Pons (tissue), 1 donor: ENCODE results near the gene PDIA5.

Experiments
- DNase-seq: peaks from one replicate; pipeline ENCODE4 v3.0.0-alpha.2; 2016; ENCODE audit warnings: low spot score

PDIA5 gene

DNA sequence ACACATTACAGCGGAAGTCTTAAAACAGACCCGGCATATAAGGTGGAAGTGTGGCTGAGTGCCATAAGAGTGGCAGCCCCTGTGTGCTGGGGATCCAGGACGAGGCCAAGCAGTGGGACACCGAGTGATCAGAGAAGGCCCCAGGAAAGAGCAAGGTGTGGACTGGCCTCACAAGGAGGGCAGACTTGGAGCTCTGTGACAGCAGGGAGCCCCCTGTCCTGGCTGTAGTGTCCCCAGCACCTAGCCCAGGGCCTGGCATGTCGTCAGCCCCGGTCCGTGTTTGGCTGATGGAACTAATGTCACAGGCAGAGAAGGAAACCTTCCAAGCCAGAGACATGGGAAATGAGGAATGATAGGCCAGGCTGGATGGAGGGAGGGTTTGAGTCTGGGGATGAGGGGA lies 4.8 kb downstream of the PDIA5 start:
- no peak for DNase-seq

GRCh38 chr3:123072152-123072551 lies 5.3 kb downstream of the PDIA5 start:
- no peak for DNase-seq

- no peak for DNase-seq
Observed at GRCh38 chr3:123072564-123072963, 5.7 kb downstream of the PDIA5 start.

GRCh38 chr3:123075359-123075758 lies 8.5 kb downstream of the PDIA5 start:
- no peak for DNase-seq

- no peak for DNase-seq
Observed at GRCh38 chr3:123076112-123076495, 9.3 kb downstream of the PDIA5 start.

GRCh38 chr3:123076496-123077418 lies 9.9 kb downstream of the PDIA5 start:
- DNase-seq = no peak

DNA sequence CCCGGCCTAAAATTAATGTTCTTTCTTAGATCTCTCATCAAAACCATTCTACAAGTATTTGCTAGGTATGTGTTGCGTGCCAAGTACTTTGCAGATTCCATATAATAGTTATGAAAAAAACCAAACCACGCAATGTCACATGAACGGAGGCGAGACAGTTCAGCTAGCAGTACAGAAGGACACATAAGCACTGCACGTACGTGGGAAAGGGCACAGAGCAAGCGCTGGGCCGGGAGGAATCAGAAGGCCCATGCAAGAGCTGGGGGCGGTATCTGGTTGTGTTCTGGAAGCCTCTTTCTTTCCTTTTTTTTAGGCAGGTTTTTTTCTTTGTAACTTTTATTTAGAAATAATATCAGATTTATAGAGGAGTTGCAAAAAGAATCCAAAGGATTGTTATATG lies 11.3 kb downstream of the PDIA5 start:
- no peak for DNase-seq

- no peak for DNase-seq
Observed at GRCh38 chr3:123080864-123081562, 14.2 kb downstream of the PDIA5 start.

DNA sequence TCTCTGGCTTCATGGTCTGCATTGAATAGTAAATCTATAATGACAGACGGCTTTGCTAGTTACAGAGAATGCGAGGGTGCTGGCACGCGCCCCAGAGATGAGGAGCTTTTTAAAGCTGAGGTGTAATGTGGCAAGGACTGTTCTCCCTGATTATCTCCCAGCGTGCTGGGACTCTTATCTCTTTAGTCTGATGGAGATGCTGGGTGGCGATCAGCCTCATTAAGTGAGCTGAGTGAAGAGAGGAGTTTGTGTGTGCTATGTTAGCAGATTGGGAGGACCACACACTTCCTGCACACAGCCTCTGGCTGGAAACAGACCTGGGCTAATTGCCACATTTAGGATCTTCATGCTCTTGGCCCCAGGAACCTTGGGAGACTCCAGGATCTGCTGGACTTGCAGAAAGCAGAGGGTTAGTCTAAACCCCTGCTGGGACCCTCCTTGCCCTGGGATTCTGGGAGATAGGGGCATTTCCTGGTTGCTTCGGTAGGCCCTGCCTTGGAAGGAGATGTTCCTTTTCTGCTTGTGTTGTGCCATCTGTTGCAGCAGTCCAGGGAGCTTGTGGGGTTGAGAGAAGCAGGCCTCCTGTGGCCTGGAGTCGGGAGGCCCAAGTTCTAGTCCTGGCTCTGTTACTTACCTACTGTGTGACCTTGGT lies 15.0 kb downstream of the PDIA5 start:
- DNase-seq = no peak

DNA sequence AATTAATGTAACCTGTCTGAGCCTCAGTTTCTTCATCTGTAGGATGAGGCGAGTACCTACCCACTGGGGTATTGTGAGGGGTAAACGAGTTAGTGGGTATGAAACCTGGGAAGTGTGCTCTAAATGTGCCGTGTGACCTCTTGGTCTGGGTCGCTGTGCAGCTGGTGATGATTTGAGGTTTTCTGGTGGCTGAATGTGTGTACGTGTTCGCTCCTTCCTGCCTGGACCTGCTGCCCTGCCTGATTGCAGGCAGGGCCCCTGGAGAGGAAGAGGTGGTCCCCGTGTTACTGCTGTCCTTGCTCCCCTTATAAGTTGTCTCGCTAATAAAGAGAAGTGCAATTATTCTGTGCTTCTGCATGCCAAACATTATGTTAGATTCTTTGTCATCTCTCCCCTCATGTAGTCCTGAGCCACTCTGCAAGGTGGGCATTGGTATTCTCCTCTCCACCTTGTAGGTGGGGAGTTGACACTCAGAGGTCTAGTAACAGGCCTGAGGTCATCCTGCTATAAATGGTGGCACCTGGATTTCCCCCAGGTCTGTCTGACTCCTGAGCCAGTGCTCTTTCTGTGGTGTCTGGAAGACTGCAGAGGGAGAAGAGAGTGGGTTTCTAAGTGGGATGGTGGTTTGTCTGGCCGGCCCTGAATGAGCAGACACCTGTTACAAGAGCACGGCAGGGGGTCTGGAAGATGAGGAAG lies 15.7 kb downstream of the PDIA5 start:
- DNase-seq = no peak

DNA sequence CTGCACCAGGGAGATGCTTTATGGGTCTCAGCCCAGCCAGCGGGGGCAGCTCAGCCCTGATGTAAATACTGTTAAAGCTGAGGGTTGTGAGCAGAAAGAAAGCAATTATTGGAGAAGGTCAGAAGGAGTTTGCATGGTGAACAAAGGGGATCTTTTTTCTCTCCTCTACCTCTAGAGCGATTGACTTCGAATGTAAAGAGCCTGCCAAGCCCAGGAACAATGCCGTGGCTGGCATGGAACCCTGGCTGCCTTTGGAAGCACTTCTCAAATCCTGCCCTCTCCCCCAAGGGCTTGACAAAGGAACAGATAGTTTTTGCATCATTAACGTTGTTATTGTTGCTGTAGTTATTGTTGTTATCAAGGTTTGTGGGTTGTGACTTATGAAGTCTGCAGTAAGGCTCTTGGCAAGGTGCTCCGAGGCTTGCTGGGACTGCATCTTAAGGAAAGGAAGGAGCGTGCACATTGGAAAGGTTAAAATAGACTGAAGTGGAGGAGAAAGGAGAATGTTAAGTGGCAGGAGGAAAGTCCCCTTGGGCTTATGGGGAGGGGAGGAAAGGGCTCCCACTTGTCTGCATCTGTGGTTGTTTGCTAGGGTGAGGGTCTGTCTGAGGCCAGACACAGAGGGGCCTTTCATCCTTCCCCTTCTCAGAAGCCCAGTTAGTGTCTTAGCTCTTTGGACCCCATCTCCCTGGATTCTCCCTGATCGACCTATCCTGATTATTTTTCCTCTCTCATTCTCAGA lies 16.7 kb downstream of the PDIA5 start:
- peak; percentile 25 for DNase-seq

GRCh38 chr3:123084192-123084591 lies 17.4 kb downstream of the PDIA5 start:
- no peak for DNase-seq

- DNase-seq = no peak
Observed at GRCh38 chr3:123084738-123085237, 18.0 kb downstream of the PDIA5 start.

DNA sequence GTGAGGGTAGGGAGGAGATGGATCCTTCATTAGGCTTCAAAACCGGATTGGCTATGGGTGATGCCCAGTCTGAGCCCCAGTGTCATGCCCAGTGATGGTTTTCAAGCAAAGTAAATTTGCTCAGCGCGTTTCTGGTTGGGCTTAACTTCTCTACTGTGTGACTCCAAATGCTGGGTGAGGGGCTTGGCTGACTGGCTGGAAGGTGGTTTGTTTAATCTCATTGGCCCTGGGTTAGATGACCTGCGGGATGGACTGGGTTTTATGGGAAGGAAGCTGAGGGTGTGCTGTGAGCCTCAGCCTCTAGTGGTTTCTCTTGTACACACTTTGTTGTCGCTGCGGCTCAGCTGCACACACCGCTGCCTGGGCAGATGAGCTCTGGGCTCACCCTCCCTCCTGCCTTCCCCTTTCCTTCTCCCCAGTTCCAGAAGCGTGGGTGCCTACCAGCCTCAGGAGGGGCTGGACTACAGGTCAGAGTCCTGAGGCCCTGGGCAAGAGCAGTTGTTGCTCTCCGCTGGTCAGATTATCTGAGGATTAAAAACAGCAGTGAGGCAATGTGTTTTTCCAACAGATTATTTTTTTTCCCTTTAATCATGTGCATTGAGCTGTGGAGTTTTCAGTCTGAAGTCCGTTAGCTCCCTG lies 18.6 kb downstream of the PDIA5 start:
- no peak for DNase-seq

- DNase-seq = no peak
Observed at GRCh38 chr3:123085932-123086627, 19.3 kb downstream of the PDIA5 start.

- DNase-seq = no peak
Observed at GRCh38 chr3:123088387-123088786, 21.6 kb downstream of the PDIA5 start.

GRCh38 chr3:123089611-123090331 lies 22.9 kb downstream of the PDIA5 start:
- DNase-seq = peak; percentile 73

DNA sequence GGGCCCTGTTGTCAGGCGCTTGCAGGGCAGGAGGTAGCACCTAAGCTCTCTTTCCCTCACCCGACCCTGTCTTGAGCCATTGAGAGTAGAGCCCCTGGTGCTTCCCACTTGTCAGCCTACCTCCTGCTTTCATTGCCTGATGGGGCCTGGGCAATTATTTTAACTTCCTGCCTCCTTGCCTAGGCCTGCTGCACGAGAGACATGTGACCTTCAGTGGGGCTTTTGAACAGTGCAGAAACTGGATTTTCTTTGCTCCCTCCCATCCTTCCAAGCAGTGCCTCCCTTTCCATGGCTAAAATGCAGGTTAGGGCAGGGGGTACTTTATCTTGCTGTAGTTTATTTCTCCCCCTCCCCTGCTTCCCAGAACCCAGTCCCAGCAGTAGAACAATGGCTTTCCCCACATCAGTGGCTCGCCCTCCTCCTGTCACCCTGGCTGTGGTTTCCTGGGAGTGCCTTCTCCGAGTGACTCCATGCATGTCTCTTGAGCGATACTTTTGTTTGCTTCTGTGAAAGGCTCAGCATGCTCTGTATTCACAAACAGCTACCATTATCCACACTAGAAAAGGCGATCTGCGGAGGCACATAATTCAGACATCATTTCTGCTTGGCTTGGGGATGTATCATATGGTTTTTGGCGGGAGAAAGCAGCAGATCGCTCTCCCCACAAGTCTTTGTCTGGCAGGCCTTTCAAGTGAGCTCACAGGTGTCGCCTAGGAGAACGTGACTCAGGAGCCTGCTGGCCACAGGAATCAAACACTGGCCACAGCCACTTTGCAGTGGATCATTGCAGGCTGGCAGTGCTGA lies 24.1 kb downstream of the PDIA5 start:
- peak; percentile 30 for DNase-seq

DNA sequence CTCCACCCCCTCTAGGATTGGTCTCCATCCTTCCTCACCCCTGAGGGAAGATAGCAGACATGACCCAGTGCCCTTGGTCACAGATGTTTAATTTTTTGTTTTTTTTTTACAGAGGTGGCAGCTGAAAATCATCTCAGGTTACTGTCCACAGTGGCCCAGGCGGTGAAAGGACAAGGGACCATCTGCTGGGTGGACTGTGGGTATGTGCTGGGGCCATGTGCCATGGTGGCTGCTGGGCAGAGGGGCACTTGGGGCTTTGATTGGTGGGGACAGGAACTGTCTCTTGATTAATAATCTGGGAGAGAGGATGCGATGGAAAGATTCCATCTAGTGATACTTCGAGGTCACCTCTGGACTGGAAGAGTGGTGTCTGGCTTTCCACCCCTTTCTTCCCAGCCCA lies 25.4 kb downstream of the PDIA5 start:
- DNase-seq = no peak
